Ovary (tissue), 3 donors: ENCODE data around the gene TAOK1.
"Not testable (repeated sequence)": the region's sequence is repeated elsewhere in the genome, so short reads cannot be mapped to it uniquely, and the experiment has no call there.

Experiments
- CTCF ChIP-seq, 3 donors: fragments of 450-650 bp in 2 of 3; fragments of 200-600 bp in 1 of 3; IDR thresholded peaks; one replicate each; pipeline versions ENCODE4 v1.5.1 to v1.8.0; 2016 to 2022; ENCODE audit warnings: antibody characterized with exemption in 3 of 3, mild to moderate bottlenecking in 1 of 3
- EP300 ChIP-seq: sonication (generic); formaldehyde crosslinking; IDR thresholded peaks from one replicate; pipeline ENCODE4 v1.6.1; 2017; ENCODE audit warnings: antibody characterized with exemption
- POLR2A ChIP-seq: fragments of 450-650 bp; IDR thresholded peaks from one replicate; pipeline ENCODE4 v1.6.1; 2017; ENCODE audit warnings: antibody characterized with exemption, mild to moderate bottlenecking, moderate library complexity
- donor health status: DM: no; HTN: no; CAD: no.

- TF ChIP-seq CTCF (IDR thresholded peaks at IDR 0.05); POLR2A; EP300: not testable (repeated sequence)
Observed at GRCh38 chr17:29473437-29473836, 83.3 kb downstream of the TAOK1 start.
